H9 (cell line): ENCODE data around the gene CCM2. TPM values are rescaled to one million over a fixed set of nuclear protein-coding genes. Genes with fewer than 3 reads are reported as not detected.

Experiments
- DNase-seq: peaks from one replicate; pipeline ENCODE4 v3.0.0-alpha.2; 2017
- H2AFZ ChIP-seq: one replicate; pipeline ENCODE4 v1.6.1; 2013; ENCODE audit warnings: mild to moderate bottlenecking, low read length, control low read depth, moderate library complexity
- H2AK5ac ChIP-seq: 2 replicates; pipeline ENCODE4 v1.6.1; 2013; ENCODE audit warnings: low read length, control low read depth, mixed read lengths; ENCODE audit not compliant: insufficient read length
- H2BK120ac ChIP-seq: one replicate; pipeline ENCODE4 v1.6.1; 2013; ENCODE audit warnings: low read depth, mild to moderate bottlenecking, low read length, control low read depth, inconsistent platforms; ENCODE audit not compliant: poor library complexity, severe bottlenecking
- H2BK12ac ChIP-seq: 2 replicates; pipeline ENCODE4 v1.6.1; 2013; ENCODE audit warnings: low read length, control low read depth, mixed read lengths, low read depth; ENCODE audit not compliant: insufficient read length
- H2BK15ac ChIP-seq: 2 replicates; pipeline ENCODE4 v1.6.1; 2013; ENCODE audit warnings: low read depth, low read length, control low read depth
- H2BK20ac ChIP-seq: one replicate; pipeline ENCODE4 v1.6.1; 2013; ENCODE audit warnings: low read depth, mild to moderate bottlenecking, low read length, control low read depth, inconsistent platforms; ENCODE audit not compliant: poor library complexity, severe bottlenecking
- H2BK5ac ChIP-seq: 2 replicates; pipeline ENCODE4 v1.6.1; 2013; ENCODE audit warnings: low read length, control low read depth, mixed read lengths; ENCODE audit not compliant: insufficient read length
- H3K14ac ChIP-seq: 2 replicates; pipeline ENCODE4 v1.6.1; 2013; ENCODE audit warnings: low read length, control low read depth; ENCODE audit not compliant: insufficient read depth
- H3K18ac ChIP-seq: 2 replicates; pipeline ENCODE4 v1.6.1; 2013; ENCODE audit warnings: low read depth, mild to moderate bottlenecking, mixed read lengths, low read length, control low read depth; ENCODE audit not compliant: insufficient read length
- H3K23ac ChIP-seq: 2 replicates; pipeline ENCODE4 v1.6.1; 2013; ENCODE audit warnings: low read length, control low read depth, mixed read lengths, low read depth; ENCODE audit not compliant: insufficient read length
- H3K23me2 ChIP-seq: 2 replicates; pipeline ENCODE4 v1.6.1; 2013; ENCODE audit warnings: low read depth, mild to moderate bottlenecking, mixed read lengths, low read length, control low read depth; ENCODE audit not compliant: insufficient read length, poor library complexity, severe bottlenecking
- H3K27ac ChIP-seq: 2 replicates; pipeline ENCODE4 v1.5.1; 2013; ENCODE audit warnings: low read length, control low read depth, mixed read lengths, low read depth; ENCODE audit not compliant: insufficient read length
- H3K27me3 ChIP-seq: 2 replicates; pipeline ENCODE4 v1.6.1; 2013; ENCODE audit warnings: low read length, control low read depth, inconsistent platforms; ENCODE audit not compliant: insufficient read depth
- H3K4ac ChIP-seq: 2 replicates; pipeline ENCODE4 v1.6.1; 2013; ENCODE audit warnings: low read depth, mild to moderate bottlenecking, control low read depth, inconsistent platforms, low read length, moderate library complexity
- H3K4me1 ChIP-seq: 2 replicates; pipeline ENCODE4 v1.6.1; 2013; ENCODE audit warnings: low read length, control low read depth, inconsistent platforms; ENCODE audit not compliant: insufficient read depth
- H3K4me2 ChIP-seq: 2 replicates; pipeline ENCODE4 v1.6.1; 2013; ENCODE audit warnings: low read length, control low read depth, mixed read lengths; ENCODE audit not compliant: insufficient read length, insufficient read depth
- H3K56ac ChIP-seq: 2 replicates; pipeline ENCODE4 v1.6.1; 2013; ENCODE audit warnings: low read depth, mild to moderate bottlenecking, mixed read lengths, low read length, control low read depth; ENCODE audit not compliant: insufficient read length
- H3K79me1 ChIP-seq: 2 replicates; pipeline ENCODE4 v1.6.1; 2013; ENCODE audit warnings: low read depth, mild to moderate bottlenecking, moderate library complexity, low read length, control low read depth, inconsistent platforms; ENCODE audit not compliant: insufficient read depth, poor library complexity, severe bottlenecking
- H3K79me2 ChIP-seq: 2 replicates; pipeline ENCODE4 v1.6.1; 2013; ENCODE audit warnings: low read length, control low read depth, inconsistent platforms; ENCODE audit not compliant: insufficient read depth
- H3K9ac ChIP-seq: 2 replicates; pipeline ENCODE4 v1.6.1; 2013; ENCODE audit warnings: low read length, control low read depth, mixed read lengths; ENCODE audit not compliant: insufficient read length; ENCODE audit errors: extremely low read depth
- H3K9me3 ChIP-seq: one replicate; pipeline ENCODE4 v1.6.1; 2013; ENCODE audit warnings: low read depth, low read length, inconsistent platforms; ENCODE audit not compliant: control insufficient read depth
- H3T11ph ChIP-seq: one replicate; pipeline ENCODE4 v1.6.1; 2013; ENCODE audit warnings: mild to moderate bottlenecking, low read length, control low read depth, inconsistent platforms
- H4K20me1 ChIP-seq: one replicate; pipeline ENCODE4 v1.6.1; 2013; ENCODE audit not compliant: control insufficient read depth, insufficient read length, insufficient read depth
- H4K5ac ChIP-seq: 2 replicates; pipeline ENCODE4 v1.6.1; 2013; ENCODE audit warnings: low read depth, mild to moderate bottlenecking, mixed read lengths, low read length, control low read depth; ENCODE audit not compliant: insufficient read length
- H4K8ac ChIP-seq: replicated peaks from 2 replicates; pipeline ENCODE4 v1.6.1; 2013; ENCODE audit warnings: low read length, control low read depth, mixed read lengths, low read depth; ENCODE audit not compliant: insufficient read length
- H4K91ac ChIP-seq: 2 replicates; pipeline ENCODE4 v1.6.1; 2013; ENCODE audit warnings: low read depth, mild to moderate bottlenecking, moderate library complexity, mixed read lengths, low read length, control low read depth; ENCODE audit not compliant: insufficient read length
- H3K27ac Mint-ChIP-seq, 3 experiments: 2 replicates in 2 of 3; 3 replicates in 1 of 3; pipeline ENCODE4 v1.8.0; 2020 to 2021; ENCODE audit warnings: mixed read lengths in 3 of 3, mild to moderate bottlenecking in 1 of 3, moderate library complexity in 1 of 3
- H3K27me3 Mint-ChIP-seq: 2 replicates; pipeline ENCODE4 v1.8.0; 2021; ENCODE audit warnings: low read depth, mild to moderate bottlenecking, moderate library complexity, mixed read lengths
- H3K36me3 Mint-ChIP-seq, 3 experiments: 2 replicates in 2 of 3; 3 replicates in 1 of 3; pipeline ENCODE4 v1.8.0; 2020 to 2021; ENCODE audit warnings: low read depth in 3 of 3, mixed read lengths in 3 of 3; ENCODE audit not compliant: insufficient read depth in 1 of 3
- H3K4me1 Mint-ChIP-seq, 2 experiments: 2 replicates each; pipeline ENCODE4 v1.8.0; 2020; ENCODE audit warnings: mixed read lengths in 2 of 2
- H3K4me3 Mint-ChIP-seq, 2 experiments: 2 replicates in 1 of 2; 3 replicates in 1 of 2; pipeline ENCODE4 v1.8.0; 2020 to 2021; ENCODE audit warnings: mild to moderate bottlenecking in 2 of 2, mixed read lengths in 2 of 2, moderate library complexity in 1 of 2
- H3K9me3 Mint-ChIP-seq, 2 experiments: 2 replicates in 1 of 2; 3 replicates in 1 of 2; pipeline ENCODE4 v1.8.0; 2020; ENCODE audit warnings: mild to moderate bottlenecking in 2 of 2, mixed read lengths in 2 of 2, moderate library complexity in 1 of 2
- WGBS: extraction: QIAGEN DNeasy Blood & Tissue Kit; methylation state at CpG from one replicate; pipeline ENCODE4 v1.1.7; 2013; ENCODE audit warnings: missing lambda C conversion rate, low lambda C conversion rate, mixed read lengths; ENCODE audit not compliant: insufficient read length; ENCODE audit errors: extremely low coverage; 5-methylcytosine and 5-hydroxymethylcytosine counted together
- total RNA-seq: library from RNA; stranded (reverse); gene quantifications from 2 replicates; pipeline ENCODE4 v1.2.1, GENCODE V29; 2021
- TF ChIP-seq, protein P1 (sequence below): fragments of 200-600 bp; sonication (generic); conservative IDR thresholded peaks from 3 replicates; pipeline ENCODE4 v1.8.0; 2021; ENCODE audit warnings: antibody characterized with exemption, mild to moderate bottlenecking

Gene CCM2
- total RNA-seq, 1 experiment from 2014 or later = 30.4 TPM

DNA sequence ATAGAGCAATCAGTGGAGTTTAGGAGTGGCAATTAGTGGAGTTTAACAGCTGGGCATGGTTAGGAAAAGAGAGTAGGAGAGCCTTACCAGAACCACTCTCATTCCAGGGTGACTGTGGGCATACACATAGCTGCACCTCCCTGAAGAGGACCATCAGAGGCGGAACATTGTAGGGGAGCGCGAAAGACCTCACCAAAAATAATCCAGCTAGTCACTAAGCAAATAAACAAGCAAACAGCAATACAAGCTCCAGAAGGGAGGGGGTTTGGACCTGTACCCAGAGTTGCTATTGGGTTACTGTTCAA is 92.9 kb downstream of the CCM2 start:
- H4K8ac ChIP-seq = no peak overlapping the region
- no peak overlapping the region for H3K56ac ChIP-seq
- no peaks in the 10 kb centered on the region for H3K23me2 ChIP-seq
- no peaks in the 10 kb centered on the region for H3K79me1 ChIP-seq
- Mint-ChIP-seq H3K4me3 (no peak overlapping the region), H3K4me1 (peaks cover 14 to 15% of the 10 kb centered on the region in 2 experiments), H3K27ac (peak overlapping the region in 2 of 3 experiments; percentile 29 to 34; a peak in 2 of 7 replicates), H3K27me3 (peaks cover 21% of the 10 kb centered on the region), H3K36me3 (no peaks in the 10 kb centered on the region; a peak in 1 of 7 replicates), H3K9me3 (peaks cover 2% of the 10 kb centered on the region in 2 experiments; a peak in 2 of 5 replicates)
- no peak for DNase-seq
- no peak overlapping the region for H2BK120ac ChIP-seq
- no peak overlapping the region for H3K18ac ChIP-seq
- no CpG with 5 or more reads among the region's 3 CpGs for WGBS
- TF ChIP-seq, protein P1, sequence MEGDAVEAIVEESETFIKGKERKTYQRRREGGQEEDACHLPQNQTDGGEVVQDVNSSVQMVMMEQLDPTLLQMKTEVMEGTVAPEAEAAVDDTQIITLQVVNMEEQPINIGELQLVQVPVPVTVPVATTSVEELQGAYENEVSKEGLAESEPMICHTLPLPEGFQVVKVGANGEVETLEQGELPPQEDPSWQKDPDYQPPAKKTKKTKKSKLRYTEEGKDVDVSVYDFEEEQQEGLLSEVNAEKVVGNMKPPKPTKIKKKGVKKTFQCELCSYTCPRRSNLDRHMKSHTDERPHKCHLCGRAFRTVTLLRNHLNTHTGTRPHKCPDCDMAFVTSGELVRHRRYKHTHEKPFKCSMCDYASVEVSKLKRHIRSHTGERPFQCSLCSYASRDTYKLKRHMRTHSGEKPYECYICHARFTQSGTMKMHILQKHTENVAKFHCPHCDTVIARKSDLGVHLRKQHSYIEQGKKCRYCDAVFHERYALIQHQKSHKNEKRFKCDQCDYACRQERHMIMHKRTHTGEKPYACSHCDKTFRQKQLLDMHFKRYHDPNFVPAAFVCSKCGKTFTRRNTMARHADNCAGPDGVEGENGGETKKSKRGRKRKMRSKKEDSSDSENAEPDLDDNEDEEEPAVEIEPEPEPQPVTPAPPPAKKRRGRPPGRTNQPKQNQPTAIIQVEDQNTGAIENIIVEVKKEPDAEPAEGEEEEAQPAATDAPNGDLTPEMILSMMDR = no peak
- no peak overlapping the region for H3K27ac ChIP-seq
- no peaks in the 10 kb centered on the region for H4K20me1 ChIP-seq
- no peak overlapping the region for H2AFZ ChIP-seq
- H2BK12ac ChIP-seq = no peak overlapping the region
- no peaks in the 10 kb centered on the region for H3K27me3 ChIP-seq
- no peak overlapping the region for H2BK20ac ChIP-seq
- no peak overlapping the region for H2BK5ac ChIP-seq
- no peak overlapping the region for H2BK15ac ChIP-seq
- no peak overlapping the region for H3T11ph ChIP-seq
- no peak overlapping the region for H4K91ac ChIP-seq
- no peaks in the 10 kb centered on the region for H3K79me2 ChIP-seq
- no peak overlapping the region for H3K9ac ChIP-seq
- H3K9me3 ChIP-seq = no peaks in the 10 kb centered on the region
- H3K23ac ChIP-seq = no peak overlapping the region
- no peak overlapping the region for H3K14ac ChIP-seq
- no peak overlapping the region for H3K4me2 ChIP-seq
- no peak overlapping the region for H2AK5ac ChIP-seq
- H4K5ac ChIP-seq = no peak overlapping the region
- H3K4ac ChIP-seq = no peak overlapping the region
- peaks cover 3% of the 10 kb centered on the region; the same call in 1 of the 2 replicates for H3K4me1 ChIP-seq
